Loucy (cell line): ENCODE data around the gene UBLCP1.
"Not testable (repeated sequence)": the region's sequence is repeated elsewhere in the genome, so short reads cannot be mapped to it uniquely, and the experiment has no call there.

Experiments
- CTCF ChIP-seq: fragments of 200-600 bp; sonication (generic); conservative IDR thresholded peaks from 2 replicates; pipeline ENCODE4 v1.5.1; 2014; ENCODE audit warnings: mild to moderate bottlenecking, antibody characterized with exemption, low read length
- EZH2phosphoT487 ChIP-seq: fragments of 200-600 bp; IDR thresholded peaks from 2 replicates; pipeline ENCODE4 v1.6.1; 2018; ENCODE audit warnings: antibody characterized with exemption, mild to moderate bottlenecking, moderate library complexity, borderline replicate concordance

- not testable (repeated sequence) for TF ChIP-seq CTCF, EZH2phosphoT487
These were observed 35.0 kb upstream of the UBLCP1 start for GRCh38 chr5:159228097-159228496.
